A673 (cell line): ENCODE results near the gene KRTAP9-1.

ENCODE experiments used
- CTCF ChIP-seq: fragments of 300-800, 200-600 bp; sonication (generic); conservative IDR thresholded peaks from 2 replicates; pipeline ENCODE4 v1.5.1; 2017; ENCODE audit warnings: low read depth, mild to moderate bottlenecking, antibody characterized with exemption, low read length, moderate library complexity, mixed read lengths
- EZH2 ChIP-seq: fragments of 200-600 bp; sonication (generic); IDR thresholded peaks from 2 replicates; pipeline ENCODE4 v1.6.1; 2017; ENCODE audit warnings: borderline replicate concordance, low read depth, mild to moderate bottlenecking, mixed read lengths, antibody characterized with exemption, low read length; ENCODE audit not compliant: poor library complexity, severe bottlenecking

GRCh38 chr17:41171886-41172285 lies 17.8 kb upstream of the KRTAP9-1 start:
- TF ChIP-seq CTCF (no peak), EZH2 (no peak)
